IMR-90 (cell line): ENCODE data around the gene PRR16. TPM values are rescaled to one million over a fixed set of nuclear protein-coding genes. Genes with fewer than 3 reads are reported as not detected.
A peak's percentile ranks its signal among the peaks of the same experiment; 100 is the strongest.

Experiments used
- ATAC-seq: fragments of 200-7000 bp; cut with Tn5 transposase; 2 replicates; pipeline ENCODE4 v1.9.1; 2020; ENCODE audit warnings: low read depth, mild to moderate bottlenecking, moderate library complexity
- BruUV-seq: library from RNA; stranded (reverse); fragments of 400-500 nt; replicated peaks from 2 replicates; lab custom pipeline; 2021; lab: Mats Ljungman, UMichigan
- CTCF ChIA-PET: fragments of 300-600 bp; formaldehyde crosslinking; extraction: SDS; loops from one replicate; lab custom pipeline; 2021; ENCODE audit warnings: antibody characterized with exemption; lab: Yijun Ruan, JAX
- POLR2A ChIA-PET: fragments of 300-600 bp; sonication (Branson Sonifier 250); formaldehyde crosslinking; loops from one replicate; lab custom pipeline; 2022; ENCODE audit warnings: antibody characterized with exemption; ENCODE audit not compliant: unreplicated experiment; lab: Charles Lee
- DNase-seq: peaks from one replicate; pipeline ENCODE4 v3.0.0; 2013
- H2AFZ ChIP-seq: replicated peaks from 2 replicates; pipeline ENCODE3; 2013; ENCODE audit warnings: low read length, mild to moderate bottlenecking; ENCODE audit not compliant: poor library complexity
- H2AK5ac ChIP-seq: 2 replicates; pipeline ENCODE4 v1.6.1; 2013; ENCODE audit warnings: low read depth, low read length, inconsistent platforms
- H2AK9ac ChIP-seq: replicated peaks from 2 replicates; pipeline ENCODE3; 2013; ENCODE audit warnings: mild to moderate bottlenecking, low read depth, low read length, moderate library complexity; ENCODE audit not compliant: poor library complexity
- H2BK120ac ChIP-seq: 2 replicates; pipeline ENCODE4 v1.6.1; 2013; ENCODE audit warnings: low read depth, low read length, inconsistent platforms
- H2BK15ac ChIP-seq: 3 replicates; pipeline ENCODE4 v1.6.1; 2013; ENCODE audit warnings: low read depth, low read length, inconsistent platforms
- H2BK20ac ChIP-seq: 2 replicates; pipeline ENCODE4 v1.6.1; 2013; ENCODE audit warnings: low read depth, mild to moderate bottlenecking, inconsistent platforms, low read length, moderate library complexity
- H2BK5ac ChIP-seq: 2 replicates; pipeline ENCODE4 v1.6.1; 2013; ENCODE audit warnings: mild to moderate bottlenecking, low read depth, low read length, inconsistent platforms; ENCODE audit not compliant: poor library complexity, severe bottlenecking
- H3K14ac ChIP-seq: replicated peaks from 2 replicates; pipeline ENCODE4 v1.6.1; 2013; ENCODE audit warnings: low read depth, low read length, inconsistent platforms
- H3K18ac ChIP-seq: 2 replicates; pipeline ENCODE4 v1.6.1; 2013; ENCODE audit warnings: low read depth, low read length, control low read depth
- H3K23ac ChIP-seq: 2 replicates; pipeline ENCODE4 v1.6.1; 2013; ENCODE audit warnings: low read depth, low read length, inconsistent platforms
- H3K27ac ChIP-seq: 2 replicates; pipeline ENCODE4 v1.5.1; 2013; ENCODE audit warnings: mild to moderate bottlenecking, control low read depth, low read length; ENCODE audit not compliant: insufficient read depth
- H3K27me3 ChIP-seq: 2 replicates; pipeline ENCODE4 v1.6.1; 2013; ENCODE audit warnings: low read length; ENCODE audit not compliant: control insufficient read depth, insufficient read depth
- H3K36me3 ChIP-seq: 2 replicates; pipeline ENCODE4 v1.6.1; 2013; ENCODE audit warnings: low read length, mixed read lengths; ENCODE audit not compliant: control insufficient read depth, insufficient read depth
- H3K4ac ChIP-seq: 2 replicates; pipeline ENCODE4 v1.6.1; 2013; ENCODE audit warnings: low read depth, low read length, inconsistent platforms
- H3K4me1 ChIP-seq: 2 replicates; pipeline ENCODE4 v1.6.1; 2013; ENCODE audit warnings: low read length, mixed read lengths; ENCODE audit not compliant: control insufficient read depth, insufficient read depth
- H3K4me2 ChIP-seq: 2 replicates; pipeline ENCODE4 v1.6.1; 2013; ENCODE audit warnings: low read depth, mild to moderate bottlenecking, control low read depth, low read length, moderate library complexity
- H3K4me3 ChIP-seq: 2 replicates; pipeline ENCODE4 v1.5.1; 2013; ENCODE audit warnings: low read depth, mild to moderate bottlenecking, control low read depth, low read length, moderate library complexity; ENCODE audit not compliant: insufficient read depth
- H3K56ac ChIP-seq: 2 replicates; pipeline ENCODE4 v1.6.1; 2013; ENCODE audit warnings: low read length, inconsistent platforms; ENCODE audit not compliant: insufficient read depth; ENCODE audit errors: extremely low read depth
- H3K79me1 ChIP-seq, 2 experiments: 2 replicates each; pipeline ENCODE4 v1.6.1; 2013; ENCODE audit warnings: low read length in 2 of 2, inconsistent platforms in 1 of 2, low read depth in 1 of 2
- H3K9ac ChIP-seq: 2 replicates; pipeline ENCODE4 v1.6.1; 2013; ENCODE audit warnings: low read depth, low read length, control low read depth
- H3K9me1 ChIP-seq: 2 replicates; pipeline ENCODE4 v1.6.1; 2013; ENCODE audit warnings: low read length, inconsistent platforms; ENCODE audit not compliant: insufficient read depth
- H3K9me3 ChIP-seq: 2 replicates; pipeline ENCODE4 v1.6.1; 2013; ENCODE audit warnings: low read length; ENCODE audit not compliant: control insufficient read depth, insufficient read depth
- H4K20me1 ChIP-seq: 2 replicates; pipeline ENCODE4 v1.6.1; 2013; ENCODE audit warnings: low read length, inconsistent platforms; ENCODE audit not compliant: insufficient read depth
- H4K5ac ChIP-seq: 2 replicates; pipeline ENCODE4 v1.6.1; 2013; ENCODE audit warnings: mild to moderate bottlenecking, low read depth, low read length, control low read depth
- H4K8ac ChIP-seq, 2 experiments: 2 replicates each; pipeline ENCODE4 v1.6.1; 2013; ENCODE audit warnings: low read depth in 2 of 2, low read length in 2 of 2, control low read depth in 1 of 2, inconsistent platforms in 1 of 2
- H4K91ac ChIP-seq: 2 replicates; pipeline ENCODE4 v1.6.1; 2013; ENCODE audit warnings: low read depth, low read length, inconsistent platforms; ENCODE audit not compliant: insufficient read depth
- BHLHE40 ChIP-seq: fragments of 150-350 bp; IDR thresholded peaks from 2 replicates; pipeline ENCODE4 v1.6.1; 2016; ENCODE audit warnings: mild to moderate bottlenecking, low read depth, low read length
- CEBPB ChIP-seq: IDR thresholded peaks from 2 replicates; pipeline ENCODE4 v1.6.1; 2012; ENCODE audit warnings: low read depth, low read length, improper control_type of control experiment
- CHD1 ChIP-seq: IDR thresholded peaks from 2 replicates; pipeline ENCODE4 v1.6.1; 2012; ENCODE audit warnings: low read depth, low read length, improper control_type of control experiment
- CTCF ChIP-seq: conservative IDR thresholded peaks from 2 replicates; pipeline ENCODE4 v1.5.1; 2012; ENCODE audit warnings: mild to moderate bottlenecking, low read depth, low read length, improper control_type of control experiment
- ELK1 ChIP-seq: fragments of 150-350 bp; IDR thresholded peaks from 2 replicates; pipeline ENCODE4 v1.6.1; 2016; ENCODE audit warnings: low read depth, mild to moderate bottlenecking, low read length, moderate library complexity, borderline replicate concordance
- FOS ChIP-seq: fragments of 150-350 bp; IDR thresholded peaks from 2 replicates; pipeline ENCODE4 v1.6.1; 2016; ENCODE audit warnings: low read depth, low read length
- MAFK ChIP-seq: IDR thresholded peaks from 2 replicates; pipeline ENCODE4 v1.6.1; 2012; ENCODE audit warnings: low read depth, low read length, improper control_type of control experiment
- MAZ ChIP-seq: IDR thresholded peaks from 2 replicates; pipeline ENCODE4 v1.6.1; 2012; ENCODE audit warnings: low read depth, mild to moderate bottlenecking, low read length, improper control_type of control experiment, moderate library complexity, borderline replicate concordance
- MXI1 ChIP-seq: IDR thresholded peaks from 2 replicates; pipeline ENCODE4 v1.6.1; 2012; ENCODE audit warnings: low read depth, mild to moderate bottlenecking, low read length, moderate library complexity, borderline replicate concordance
- NFE2L2 ChIP-seq: fragments of 150-350 bp; IDR thresholded peaks from 2 replicates; pipeline ENCODE4 v1.6.1; 2016; ENCODE audit warnings: low read depth, mild to moderate bottlenecking, low read length
- POLR2A ChIP-seq: IDR thresholded peaks from 2 replicates; pipeline ENCODE4 v1.6.1; 2012; ENCODE audit warnings: mild to moderate bottlenecking, low read depth, low read length
- RAD21 ChIP-seq: IDR thresholded peaks from 2 replicates; pipeline ENCODE4 v1.6.1; 2012; ENCODE audit warnings: low read length, improper control_type of control experiment
- RCOR1 ChIP-seq: IDR thresholded peaks from 2 replicates; pipeline ENCODE4 v1.6.1; 2012; ENCODE audit warnings: mild to moderate bottlenecking, low read length, improper control_type of control experiment; ENCODE audit not compliant: insufficient replicate concordance
- RFX5 ChIP-seq: IDR thresholded peaks from 2 replicates; pipeline ENCODE4 v1.8.0; 2012; ENCODE audit warnings: low read depth, mild to moderate bottlenecking, low read length, moderate library complexity
- SMC3 ChIP-seq: fragments of 150-350 bp; IDR thresholded peaks from 2 replicates; pipeline ENCODE4 v1.6.1; 2016; ENCODE audit warnings: low read depth, mild to moderate bottlenecking, antibody characterized with exemption, low read length, moderate library complexity
- USF2 ChIP-seq: fragments of 150-350 bp; IDR thresholded peaks from 2 replicates; pipeline ENCODE4 v1.6.1; 2017; ENCODE audit warnings: mild to moderate bottlenecking, antibody characterized with exemption, low read length, low read depth
- dilution Hi-C: fragments of 300-500 bp; cut with HindIII; formaldehyde crosslinking; loops from one replicate; pipeline ENCODE4 v1.14.3; 2018; ENCODE audit warnings: low sequenced_read_pairs; ENCODE audit not compliant: unreplicated experiment
- in situ Hi-C: fragments of 300-500 bp; cut with MboI; formaldehyde crosslinking; loops from 3 replicates; pipeline ENCODE4 v1.14.3; 2019; ENCODE audit warnings: low sequenced_read_pairs, inconsistent platforms, mixed read lengths
- intact Hi-C: fragments of 100-400 bp; cut with micrococcal nuclease; formaldehyde crosslinking; loops from 2 replicates; pipeline ENCODE4 v1.10.0; 2022
- polyA plus RNA-seq, 3 experiments: library from polyadenylated mRNA; depleted of rRNA; stranded (reverse); fragments of >200 nt; gene quantifications; 2 replicates each; pipeline ENCODE4 v1.2.3, GENCODE V29; 2012; ENCODE audit warnings: low replicate concordance in 1 of 3
- total RNA-seq: library from RNA; depleted of rRNA; stranded (reverse); fragments of >200 nt; gene quantifications from 2 replicates; pipeline ENCODE4 v1.2.3, GENCODE V29; 2012

The PRR16 gene
- total and polyA plus RNA-seq, 2 of the 4 experiments (the other 2 are of a cell fraction): 9.9 to 45.2 TPM

GRCh38 chr5:120471971-120472370, 7.9 kb downstream of the PRR16 start:
- dilution Hi-C loops (no loop called here), intact Hi-C loops (no loop called here), in situ Hi-C loops (loop anchor here (25.0 kb wide), 1 partner anchor 1490 kb away; the partner anchor contains the start of gene SRFBP1)
- Histone ChIP-seq H3K14ac (no peak overlapping the region), H3K18ac (no peak overlapping the region), H3K9ac (no peak overlapping the region), H3K56ac (no peak overlapping the region), H3K4me3 (no peak overlapping the region), H2AK9ac (no peak overlapping the region), H3K9me1 (no peaks in the 10 kb centered on the region), H2BK120ac (no peak overlapping the region), H3K27me3 (no peaks in the 10 kb centered on the region), H2AFZ (no peak overlapping the region), H2BK20ac (no peak overlapping the region), H4K91ac (no peak overlapping the region), H4K8ac (no peak overlapping the region), H4K5ac (peak overlapping the region; percentile 25; the same call in 1 of the 2 replicates), H3K27ac (no peak overlapping the region), H3K9me3 (no peaks in the 10 kb centered on the region), H3K23ac (no peak overlapping the region), H2AK5ac (no peak overlapping the region), H3K36me3 (no peaks in the 10 kb centered on the region), H3K79me1 (peaks cover 22 to 30% of the 10 kb centered on the region in 2 experiments; a peak in 3 of 4 replicates), H2BK15ac (no peak overlapping the region), H4K20me1 (peaks cover 4% of the 10 kb centered on the region; the same call in 1 of the 2 replicates), H3K4me1 (peaks cover 5% of the 10 kb centered on the region; the same call in 1 of the 2 replicates), H2BK5ac (no peak overlapping the region), H3K4me2 (peak overlapping the region; percentile 17; the same call in 1 of the 2 replicates), H3K4ac (no peak overlapping the region)
- BruUV-seq: no TSS peak
- ChIA-PET CTCF (interaction anchor here (0.6 kb wide), 1 partner anchor 211 kb away, joined by 4 read pairs; no protein-coding TSS in a partner anchor), POLR2A (interaction anchor here (0.6 kb wide), 1 partner anchor 59 kb away, joined by 3 read pairs; no protein-coding TSS in a partner anchor)
- no peak for ATAC-seq
- no peak for TF ChIP-seq FOS
- no peak for TF ChIP-seq POLR2A
- no peak for TF ChIP-seq CTCF
- TF ChIP-seq CEBPB: no peak
- no peak for TF ChIP-seq USF2
- no peak for TF ChIP-seq RAD21
- no peak for TF ChIP-seq RCOR1
- TF ChIP-seq MXI1: no peak
- TF ChIP-seq SMC3: no peak
- no peak for TF ChIP-seq MAFK
- no peak for TF ChIP-seq RFX5
- no peak for TF ChIP-seq ELK1
- no peak for TF ChIP-seq BHLHE40
- TF ChIP-seq NFE2L2: no peak
- no peak for TF ChIP-seq MAZ
- no peak for TF ChIP-seq CHD1
- no peak for DNase-seq
